HepG2 (cell line): Measurements from ENCODE around the gene PSMB11. TPM values are rescaled to one million over a fixed set of nuclear protein-coding genes. Genes with fewer than 3 reads are reported as not detected.

Source experiments
- DR1 ChIP-seq: sonication (generic); formaldehyde crosslinking; IDR thresholded peaks from 2 replicates; pipeline ENCODE4 v1.8.0; 2021; ENCODE audit warnings: mild to moderate bottlenecking, missing genetic modification reagents, inconsistent platforms
- ELF1 ChIP-seq: sonication (generic); formaldehyde crosslinking; IDR thresholded peaks from 2 replicates; pipeline ENCODE4 v1.4.0; 2020; ENCODE audit warnings: missing genetic modification reagents
- HDAC2 ChIP-seq: sonication (generic); formaldehyde crosslinking; IDR thresholded peaks from 2 replicates; pipeline ENCODE4 v1.4.0; 2020; ENCODE audit warnings: missing genetic modification reagents
- HOXA5 ChIP-seq: sonication (generic); formaldehyde crosslinking; IDR thresholded peaks from 2 replicates; pipeline ENCODE4 v1.4.0; 2020; ENCODE audit warnings: missing genetic modification reagents
- POLR2AphosphoS5 ChIP-seq: IDR thresholded peaks from 2 replicates; pipeline ENCODE4 v1.6.1; 2012; ENCODE audit warnings: low read depth, low read length
- SOX6 ChIP-seq, 2 experiments: fragments of 450-650 bp in 1 of 2; sonication (generic) in 1 of 2; formaldehyde crosslinking in 1 of 2; IDR thresholded peaks; 2 replicates each; pipeline versions ENCODE4 v1.4.0 to v1.6.1; 2017 to 2020; ENCODE audit warnings: antibody characterized with exemption in 1 of 2, mild to moderate bottlenecking in 1 of 2, missing genetic modification reagents in 1 of 2
- ZNF138 ChIP-seq: sonication (generic); formaldehyde crosslinking; IDR thresholded peaks from 2 replicates; pipeline ENCODE4 v1.5.0; 2020; ENCODE audit warnings: mild to moderate bottlenecking, low read depth, missing genetic modification reagents
- ZNF441 ChIP-seq: sonication (generic); formaldehyde crosslinking; IDR thresholded peaks from 2 replicates; pipeline ENCODE4 v1.7.0; 2021; ENCODE audit warnings: missing genetic modification reagents, borderline replicate concordance
- ZNF629 ChIP-seq: sonication (generic); formaldehyde crosslinking; conservative IDR thresholded peaks from 2 replicates; pipeline ENCODE4 v1.5.0; 2020; ENCODE audit warnings: missing genetic modification reagents
- ZNF7 ChIP-seq: IDR thresholded peaks from 2 replicates; pipeline ENCODE4 v1.6.1; 2016; ENCODE audit warnings: missing biosample characterization, missing genetic modification reagents
- ZNF724P ChIP-seq: sonication (generic); formaldehyde crosslinking; IDR thresholded peaks from 2 replicates; pipeline ENCODE4 v1.8.0; 2022; ENCODE audit warnings: missing genetic modification reagents, borderline replicate concordance
- polyA plus RNA-seq, 8 experiments: library from polyadenylated mRNA; depleted of rRNA in 3 of 8; stranded (reverse) in 7 of 8; unstranded in 1 of 8; fragments of >200 nt; fragmentation: Illumina TruSeq in 4 of 8; extraction: Trizol in 4 of 8; gene quantifications; 2 replicates each; pipeline versions ENCODE4 v1.2.1 to v1.2.3, GENCODE V29; 2011 to 2016; ENCODE audit warnings: low read depth in 4 of 8, missing spikeins in 1 of 8, mixed read lengths in 1 of 8; ENCODE audit not compliant: insufficient read depth in 1 of 8
- total RNA-seq, 5 experiments: library from RNA; depleted of rRNA; stranded (reverse); fragments of >200 nt; fragmentation: Illumina TruSeq; extraction: Trizol; gene quantifications; 2 replicates each; pipeline ENCODE4 v1.2.3, GENCODE V29; 2016; ENCODE audit warnings: low read depth in 1 of 5
- TF ChIP-seq, protein P1 (sequence below): sonication (generic); formaldehyde crosslinking; IDR thresholded peaks from 2 replicates; pipeline ENCODE4 v1.4.0; 2020; ENCODE audit warnings: mild to moderate bottlenecking, missing genetic modification reagents
- TF ChIP-seq, protein P2 (sequence below): sonication (generic); formaldehyde crosslinking; IDR thresholded peaks from 2 replicates; pipeline ENCODE4 v1.9.0; 2021; ENCODE audit warnings: mild to moderate bottlenecking, missing genetic modification reagents
- TF ChIP-seq, protein P3 (sequence below): sonication (generic); formaldehyde crosslinking; IDR thresholded peaks from 2 replicates; pipeline ENCODE4 v1.4.0; 2020; ENCODE audit warnings: missing genetic modification reagents, borderline replicate concordance

Gene PSMB11
- total and polyA plus RNA-seq, 2 of the 13 experiments (the other 11 are each of a cell fraction or from before 2014, with no cell fraction given): not detected

- no peak for TF ChIP-seq ZNF7
- TF ChIP-seq, protein P1, sequence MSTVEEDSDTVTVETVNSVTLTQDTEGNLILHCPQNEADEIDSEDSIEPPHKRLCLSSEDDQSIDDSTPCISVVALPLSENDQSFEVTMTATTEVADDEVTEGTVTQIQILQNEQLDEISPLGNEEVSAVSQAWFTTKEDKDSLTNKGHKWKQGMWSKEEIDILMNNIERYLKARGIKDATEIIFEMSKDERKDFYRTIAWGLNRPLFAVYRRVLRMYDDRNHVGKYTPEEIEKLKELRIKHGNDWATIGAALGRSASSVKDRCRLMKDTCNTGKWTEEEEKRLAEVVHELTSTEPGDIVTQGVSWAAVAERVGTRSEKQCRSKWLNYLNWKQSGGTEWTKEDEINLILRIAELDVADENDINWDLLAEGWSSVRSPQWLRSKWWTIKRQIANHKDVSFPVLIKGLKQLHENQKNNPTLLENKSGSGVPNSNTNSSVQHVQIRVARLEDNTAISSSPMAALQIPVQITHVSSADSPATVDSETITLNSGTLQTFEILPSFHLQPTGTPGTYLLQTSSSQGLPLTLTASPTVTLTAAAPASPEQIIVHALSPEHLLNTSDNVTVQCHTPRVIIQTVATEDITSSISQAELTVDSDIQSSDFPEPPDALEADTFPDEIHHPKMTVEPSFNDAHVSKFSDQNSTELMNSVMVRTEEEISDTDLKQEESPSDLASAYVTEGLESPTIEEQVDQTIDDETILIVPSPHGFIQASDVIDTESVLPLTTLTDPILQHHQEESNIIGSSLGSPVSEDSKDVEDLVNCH: peak; percentile 69; the same call in 1 of the 2 replicates
- peak; percentile 90 for TF ChIP-seq HOXA5 (CRISPR knock-in tag)
- no peak for TF ChIP-seq SOX6 (IDR thresholded peaks at IDR 0.05)
- TF ChIP-seq SOX6 (CRISPR knock-in tag; IDR thresholded peaks at IDR 0.05): peak; percentile 81
- TF ChIP-seq, protein P2, sequence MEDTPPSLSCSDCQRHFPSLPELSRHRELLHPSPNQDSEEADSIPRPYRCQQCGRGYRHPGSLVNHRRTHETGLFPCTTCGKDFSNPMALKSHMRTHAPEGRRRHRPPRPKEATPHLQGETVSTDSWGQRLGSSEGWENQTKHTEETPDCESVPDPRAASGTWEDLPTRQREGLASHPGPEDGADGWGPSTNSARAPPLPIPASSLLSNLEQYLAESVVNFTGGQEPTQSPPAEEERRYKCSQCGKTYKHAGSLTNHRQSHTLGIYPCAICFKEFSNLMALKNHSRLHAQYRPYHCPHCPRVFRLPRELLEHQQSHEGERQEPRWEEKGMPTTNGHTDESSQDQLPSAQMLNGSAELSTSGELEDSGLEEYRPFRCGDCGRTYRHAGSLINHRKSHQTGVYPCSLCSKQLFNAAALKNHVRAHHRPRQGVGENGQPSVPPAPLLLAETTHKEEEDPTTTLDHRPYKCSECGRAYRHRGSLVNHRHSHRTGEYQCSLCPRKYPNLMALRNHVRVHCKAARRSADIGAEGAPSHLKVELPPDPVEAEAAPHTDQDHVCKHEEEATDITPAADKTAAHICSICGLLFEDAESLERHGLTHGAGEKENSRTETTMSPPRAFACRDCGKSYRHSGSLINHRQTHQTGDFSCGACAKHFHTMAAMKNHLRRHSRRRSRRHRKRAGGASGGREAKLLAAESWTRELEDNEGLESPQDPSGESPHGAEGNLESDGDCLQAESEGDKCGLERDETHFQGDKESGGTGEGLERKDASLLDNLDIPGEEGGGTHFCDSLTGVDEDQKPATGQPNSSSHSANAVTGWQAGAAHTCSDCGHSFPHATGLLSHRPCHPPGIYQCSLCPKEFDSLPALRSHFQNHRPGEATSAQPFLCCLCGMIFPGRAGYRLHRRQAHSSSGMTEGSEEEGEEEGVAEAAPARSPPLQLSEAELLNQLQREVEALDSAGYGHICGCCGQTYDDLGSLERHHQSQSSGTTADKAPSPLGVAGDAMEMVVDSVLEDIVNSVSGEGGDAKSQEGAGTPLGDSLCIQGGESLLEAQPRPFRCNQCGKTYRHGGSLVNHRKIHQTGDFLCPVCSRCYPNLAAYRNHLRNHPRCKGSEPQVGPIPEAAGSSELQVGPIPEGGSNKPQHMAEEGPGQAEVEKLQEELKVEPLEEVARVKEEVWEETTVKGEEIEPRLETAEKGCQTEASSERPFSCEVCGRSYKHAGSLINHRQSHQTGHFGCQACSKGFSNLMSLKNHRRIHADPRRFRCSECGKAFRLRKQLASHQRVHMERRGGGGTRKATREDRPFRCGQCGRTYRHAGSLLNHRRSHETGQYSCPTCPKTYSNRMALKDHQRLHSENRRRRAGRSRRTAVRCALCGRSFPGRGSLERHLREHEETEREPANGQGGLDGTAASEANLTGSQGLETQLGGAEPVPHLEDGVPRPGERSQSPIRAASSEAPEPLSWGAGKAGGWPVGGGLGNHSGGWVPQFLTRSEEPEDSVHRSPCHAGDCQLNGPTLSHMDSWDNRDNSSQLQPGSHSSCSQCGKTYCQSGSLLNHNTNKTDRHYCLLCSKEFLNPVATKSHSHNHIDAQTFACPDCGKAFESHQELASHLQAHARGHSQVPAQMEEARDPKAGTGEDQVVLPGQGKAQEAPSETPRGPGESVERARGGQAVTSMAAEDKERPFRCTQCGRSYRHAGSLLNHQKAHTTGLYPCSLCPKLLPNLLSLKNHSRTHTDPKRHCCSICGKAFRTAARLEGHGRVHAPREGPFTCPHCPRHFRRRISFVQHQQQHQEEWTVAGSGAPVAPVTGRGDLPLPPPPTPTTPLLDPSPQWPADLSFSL (CRISPR knock-in tag): 0 out of 2 replicates have a peak, but pooled peaks have one; percentile 32
- TF ChIP-seq HDAC2: peak; percentile 66
- peak; percentile 99 for TF ChIP-seq POLR2AphosphoS5
- TF ChIP-seq, protein P3, sequence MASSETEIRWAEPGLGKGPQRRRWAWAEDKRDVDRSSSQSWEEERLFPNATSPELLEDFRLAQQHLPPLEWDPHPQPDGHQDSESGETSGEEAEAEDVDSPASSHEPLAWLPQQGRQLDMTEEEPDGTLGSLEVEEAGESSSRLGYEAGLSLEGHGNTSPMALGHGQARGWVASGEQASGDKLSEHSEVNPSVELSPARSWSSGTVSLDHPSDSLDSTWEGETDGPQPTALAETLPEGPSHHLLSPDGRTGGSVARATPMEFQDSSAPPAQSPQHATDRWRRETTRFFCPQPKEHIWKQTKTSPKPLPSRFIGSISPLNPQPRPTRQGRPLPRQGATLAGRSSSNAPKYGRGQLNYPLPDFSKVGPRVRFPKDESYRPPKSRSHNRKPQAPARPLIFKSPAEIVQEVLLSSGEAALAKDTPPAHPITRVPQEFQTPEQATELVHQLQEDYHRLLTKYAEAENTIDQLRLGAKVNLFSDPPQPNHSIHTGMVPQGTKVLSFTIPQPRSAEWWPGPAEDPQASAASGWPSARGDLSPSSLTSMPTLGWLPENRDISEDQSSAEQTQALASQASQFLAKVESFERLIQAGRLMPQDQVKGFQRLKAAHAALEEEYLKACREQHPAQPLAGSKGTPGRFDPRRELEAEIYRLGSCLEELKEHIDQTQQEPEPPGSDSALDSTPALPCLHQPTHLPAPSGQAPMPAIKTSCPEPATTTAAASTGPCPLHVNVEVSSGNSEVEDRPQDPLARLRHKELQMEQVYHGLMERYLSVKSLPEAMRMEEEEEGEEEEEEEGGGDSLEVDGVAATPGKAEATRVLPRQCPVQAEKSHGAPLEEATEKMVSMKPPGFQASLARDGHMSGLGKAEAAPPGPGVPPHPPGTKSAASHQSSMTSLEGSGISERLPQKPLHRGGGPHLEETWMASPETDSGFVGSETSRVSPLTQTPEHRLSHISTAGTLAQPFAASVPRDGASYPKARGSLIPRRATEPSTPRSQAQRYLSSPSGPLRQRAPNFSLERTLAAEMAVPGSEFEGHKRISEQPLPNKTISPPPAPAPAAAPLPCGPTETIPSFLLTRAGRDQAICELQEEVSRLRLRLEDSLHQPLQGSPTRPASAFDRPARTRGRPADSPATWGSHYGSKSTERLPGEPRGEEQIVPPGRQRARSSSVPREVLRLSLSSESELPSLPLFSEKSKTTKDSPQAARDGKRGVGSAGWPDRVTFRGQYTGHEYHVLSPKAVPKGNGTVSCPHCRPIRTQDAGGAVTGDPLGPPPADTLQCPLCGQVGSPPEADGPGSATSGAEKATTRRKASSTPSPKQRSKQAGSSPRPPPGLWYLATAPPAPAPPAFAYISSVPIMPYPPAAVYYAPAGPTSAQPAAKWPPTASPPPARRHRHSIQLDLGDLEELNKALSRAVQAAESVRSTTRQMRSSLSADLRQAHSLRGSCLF: peak; percentile 91
- peak; percentile 27; the same call in 1 of the 2 replicates for TF ChIP-seq ZNF138
- peak; percentile 89 for TF ChIP-seq ELF1 (CRISPR knock-in tag)
- TF ChIP-seq ZNF441 (CRISPR knock-in tag): peak; percentile 70; the same call in 1 of the 2 replicates
- no peak; the same call in 1 of the 2 replicates for TF ChIP-seq DR1 (CRISPR knock-in tag)
- no peak; the same call in 1 of the 2 replicates for TF ChIP-seq ZNF724P (CRISPR knock-in tag)
- no peak; the same call in none of the 2 replicates for TF ChIP-seq ZNF629 (CRISPR knock-in tag)
Measured at GRCh38 chr14:23034498-23035302, 7.3 kb upstream of the PSMB11 start, which contains the start of gene PSMB5 (continued).
